ENCODE measurements around the gene TMEM138.
A peak's percentile ranks its signal among the peaks of the same experiment; 100 is the strongest.

Gene TMEM138

DNA sequence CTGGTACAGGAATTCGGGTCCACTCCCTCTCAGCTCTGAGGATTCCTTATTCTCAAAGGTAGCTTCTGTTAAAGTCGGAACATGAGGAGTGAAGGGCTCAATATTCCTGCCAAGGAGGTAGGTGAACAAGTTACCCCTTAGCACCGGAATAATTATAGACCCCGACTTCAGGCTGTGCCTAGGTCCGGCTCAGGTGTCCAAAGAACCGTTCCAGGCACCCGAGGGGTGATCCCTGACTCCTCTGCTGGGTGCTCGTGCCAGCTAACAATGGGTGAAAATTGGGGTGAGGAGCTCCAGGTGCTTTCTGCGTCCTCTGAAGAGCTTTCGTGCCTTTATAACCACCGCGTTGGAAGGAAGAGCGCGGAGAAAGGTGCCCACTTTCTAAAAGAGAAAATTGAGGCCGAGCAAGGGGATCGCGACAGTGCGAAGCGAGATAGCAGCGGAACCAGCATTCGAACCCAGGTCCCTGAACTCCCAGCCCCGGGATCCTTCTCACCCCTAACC, 885 bp upstream of the TMEM138 start:
- H3K4me3 ChIP-seq (replicated peaks; ENCODE audit: insufficient read depth, low read length) = peak overlapping the region; percentile 74
- TF ChIP-seq GABPA (IDR thresholded peaks at IDR 0.05; ENCODE audit: low read depth) = no peak
- TF ChIP-seq POLR2AphosphoS5 (IDR thresholded peaks at IDR 0.05; ENCODE audit: low read depth) = no peak
- no peak for TF ChIP-seq SPI1 (IDR thresholded peaks at IDR 0.05; ENCODE audit: borderline replicate concordance, low read depth)
- no peak for TF ChIP-seq CTCF (IDR thresholded peaks at IDR 0.05; ENCODE audit: insufficient read depth, low read length)
- no peak for TF ChIP-seq REST (IDR thresholded peaks at IDR 0.05; ENCODE audit: insufficient replicate concordance, low read depth)
- no peak for DNase-seq (ENCODE audit: low read depth in 1 of 2, low spot score in 1 of 2)
- H3K27ac ChIP-seq (replicated peaks) = peak overlapping the region; percentile 97
- no peaks in the 10 kb centered on the region for H3K27me3 ChIP-seq (ENCODE audit: insufficient read depth, poor library complexity, severe bottlenecking)

DNA sequence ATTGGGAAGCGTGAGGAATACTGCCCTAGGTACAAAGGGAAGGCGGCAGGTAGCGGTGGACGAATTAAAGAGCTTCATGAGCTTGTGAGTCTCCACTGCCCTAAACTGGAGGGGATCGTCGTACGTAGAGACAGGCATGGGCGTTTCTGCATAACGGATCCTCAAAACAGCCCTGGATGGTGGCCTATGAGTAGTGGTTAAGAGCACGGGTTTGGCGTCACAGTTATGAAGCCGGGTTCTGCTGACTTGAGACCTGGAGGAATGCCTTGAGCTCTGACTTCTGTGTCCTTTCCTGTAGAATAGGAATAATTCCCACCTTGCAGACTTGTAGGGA, 335 bp downstream of the TMEM138 start:
- TF ChIP-seq CTCF (IDR thresholded peaks at IDR 0.05; ENCODE audit: insufficient read depth, low read length) = no peak
- no peak for TF ChIP-seq SPI1 (IDR thresholded peaks at IDR 0.05; ENCODE audit: borderline replicate concordance, low read depth)
- TF ChIP-seq POLR2AphosphoS5 (IDR thresholded peaks at IDR 0.05; ENCODE audit: low read depth) = no peak
- Histone ChIP-seq H3K27me3 (ENCODE audit: insufficient read depth, poor library complexity, severe bottlenecking) (no peaks in the 10 kb centered on the region), H3K27ac (replicated peaks) (peak overlapping the region; percentile 97), H3K4me3 (replicated peaks; ENCODE audit: insufficient read depth, low read length) (peak overlapping the region; percentile 74)
- peak in 1 of 2 experiments; percentile 32 for DNase-seq (ENCODE audit: low read depth in 1 of 2, low spot score in 1 of 2)

DNA sequence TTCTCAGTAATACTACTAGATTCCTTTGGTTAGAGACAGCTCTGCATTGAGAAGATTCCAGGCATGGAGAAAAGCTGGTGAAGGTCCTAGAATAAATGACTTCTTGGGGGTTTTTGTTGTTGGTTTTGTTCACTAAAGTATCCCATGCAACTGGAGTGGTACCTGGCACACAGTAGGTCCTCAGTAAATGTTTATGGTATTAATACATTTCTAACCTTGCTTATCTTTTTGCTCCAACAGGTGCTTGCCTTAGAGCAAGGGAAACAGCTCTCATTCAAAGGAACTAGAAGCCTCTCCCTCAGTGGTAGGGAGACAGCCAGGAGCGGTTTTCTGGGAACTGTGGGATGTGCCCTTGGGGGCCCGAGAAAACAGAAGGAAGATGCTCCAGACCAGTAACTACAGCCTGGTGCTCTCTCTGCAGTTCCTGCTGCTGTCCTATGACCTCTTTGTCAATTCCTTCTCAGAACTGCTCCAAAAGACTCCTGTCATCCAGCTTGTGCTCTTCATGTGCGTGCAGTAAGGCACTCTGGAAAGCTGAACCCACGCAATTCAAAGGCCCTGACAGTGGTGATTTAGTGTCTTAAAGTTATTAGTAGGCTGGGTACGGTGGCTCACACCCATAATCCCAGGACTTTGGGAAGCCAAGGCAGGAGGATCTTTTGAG, 2.0 kb downstream of the TMEM138 start:
- no peak for TF ChIP-seq CTCF (IDR thresholded peaks at IDR 0.05; ENCODE audit: insufficient read depth, low read length)
- no peak for TF ChIP-seq SPI1 (IDR thresholded peaks at IDR 0.05; ENCODE audit: borderline replicate concordance, low read depth)
- no peak for TF ChIP-seq GABPA (IDR thresholded peaks at IDR 0.05; ENCODE audit: low read depth)
- no peak for TF ChIP-seq POLR2AphosphoS5 (IDR thresholded peaks at IDR 0.05; ENCODE audit: low read depth)
- DNase-seq (ENCODE audit: low read depth in 1 of 2, low spot score in 1 of 2) = no peak
- H3K27ac ChIP-seq (replicated peaks) = no peak overlapping the region
- no peak overlapping the region for H3K4me3 ChIP-seq (replicated peaks; ENCODE audit: insufficient read depth, low read length)
- H3K27me3 ChIP-seq (ENCODE audit: insufficient read depth, poor library complexity, severe bottlenecking) = no peaks in the 10 kb centered on the region

- TF ChIP-seq CTCF (IDR thresholded peaks at IDR 0.05; ENCODE audit: insufficient read depth, low read length) (no peak), GABPA (IDR thresholded peaks at IDR 0.05; ENCODE audit: low read depth) (no peak), POLR2AphosphoS5 (IDR thresholded peaks at IDR 0.05; ENCODE audit: low read depth) (no peak), SPI1 (IDR thresholded peaks at IDR 0.05; ENCODE audit: borderline replicate concordance, low read depth) (no peak), REST (IDR thresholded peaks at IDR 0.05; ENCODE audit: insufficient replicate concordance, low read depth) (no peak)
- Histone ChIP-seq H3K27me3 (ENCODE audit: insufficient read depth, poor library complexity, severe bottlenecking) (no peaks in the 10 kb centered on the region), H3K4me3 (replicated peaks; ENCODE audit: insufficient read depth, low read length) (no peak overlapping the region), H3K27ac (replicated peaks) (no peak overlapping the region)
- DNase-seq (ENCODE audit: low read depth in 1 of 2, low spot score in 1 of 2) = no peak
Measured at GRCh38 chr11:61367406-61367805, 5.2 kb downstream of the TMEM138 start.
